Adrenal gland (tissue), 12 donors: Measurements from ENCODE around the gene SRPK2. TPM values are rescaled to one million over a fixed set of nuclear protein-coding genes. Genes with fewer than 3 reads are reported as not detected.

Experiments
- DNase-seq, 7 donors: peaks; one replicate each; pipeline ENCODE4 v3.0.0-alpha.2; 2019 to 2020
- H3K27ac ChIP-seq, 5 donors: fragments of 200-600 bp; sonication (generic) in 4 of 5; 1 replicate in 3 of 5; 2 replicates in 2 of 5; pipeline versions ENCODE4 v1.5.1 to v1.8.0; 2016 to 2020; ENCODE audit warnings: mild to moderate bottlenecking in 1 of 5
- H3K27me3 ChIP-seq: fragments of 200-600 bp; 2 replicates; pipeline ENCODE4 v1.8.0; 2021
- H3K36me3 ChIP-seq, 2 donors: fragments of 200-600 bp; replicated peaks in 1 of 2; 1 replicate in 1 of 2; 2 replicates in 1 of 2; pipeline versions ENCODE4 v1.5.1 to v1.8.0; 2018 to 2022
- H3K4me1 ChIP-seq, 2 donors: fragments of 200-600 bp; replicated peaks in 1 of 2; 1 replicate in 1 of 2; 2 replicates in 1 of 2; pipeline versions ENCODE4 v1.5.1 to v1.8.0; 2018 to 2021
- H3K4me3 ChIP-seq, 4 donors: fragments of 200-600 bp; sonication (generic) in 3 of 4; one replicate each; pipeline ENCODE4 v1.5.1; 2016 to 2018
- H3K9me3 ChIP-seq, 3 donors: fragments of 200-600 bp; sonication (generic) in 1 of 3; replicated peaks in 1 of 3; 1 replicate in 2 of 3; 2 replicates in 1 of 3; pipeline versions ENCODE4 v1.5.1 to v1.8.0; 2016 to 2021
- POLR2A ChIP-seq, 2 donors: fragments of 450-650 bp; IDR thresholded peaks; one replicate each; pipeline ENCODE4 v1.6.1; 2017; ENCODE audit warnings: antibody characterized with exemption in 2 of 2, mild to moderate bottlenecking in 2 of 2, moderate library complexity in 1 of 2
- WGBS, 4 donors: extraction: QIAGEN DNeasy Blood & Tissue Kit in 2 of 4; methylation state at CpG; one replicate each; pipeline versions ENCODE4 v1.1.5 to v1.1.7; 2013 to 2017; 5-methylcytosine and 5-hydroxymethylcytosine counted together
- intact Hi-C, 2 donors: fragments of 100-400 bp; cut with DNase I; formaldehyde crosslinking; loops; one replicate each; pipeline versions ENCODE4 v1.14.1 to v1.15.0; 2022 to 2023
- polyA plus RNA-seq, 3 donors: library from polyadenylated mRNA; stranded (reverse); fragments of 200-250 nt in 2 of 3; fragments of 350-450 nt in 1 of 3; fragmentation: Illumina TruSeq in 1 of 3; extraction: RNeasy Lipid Tissue Mini Kit (QIAGEN cat#74804) in 1 of 3; gene quantifications; one replicate each; pipeline ENCODE4 v1.2.3, GENCODE V29; 2013 to 2014
- small RNA-seq, 2 donors: library from RNA; depleted of rRNA; stranded (forward); fragments of <200 nt; gene quantifications; one replicate each; pipeline ENCODE3, GENCODE V24; 2016
- total RNA-seq, 9 donors: library from RNA; depleted of rRNA in 4 of 9; stranded (reverse); fragments of >200 nt in 4 of 9; fragments of 120-200 nt in 1 of 9; fragmentation: NEBNext Ultra II Directional in 1 of 9; extraction: Animal tissue kit (Norgen Biotek cat#: 25700) in 1 of 9; gene quantifications; one replicate each; pipeline versions ENCODE4 v1.1.0 to v1.2.4, GENCODE V29; 2013 to 2023
- TF ChIP-seq, protein P1 (sequence below), 6 experiments: fragments of 450-650 bp in 4 of 6; fragments of 200-600 bp in 2 of 6; sonication (generic) in 1 of 6; IDR thresholded peaks; 1 replicate in 5 of 6; 2 replicates in 1 of 6; pipeline versions ENCODE4 v1.5.1 to v1.8.0; 2016 to 2021; ENCODE audit warnings: antibody characterized with exemption in 6 of 6, mild to moderate bottlenecking in 2 of 6, moderate library complexity in 1 of 6
- donor health status: healthy with polysubstance abuse.
- donor health status: Bipolar disorder and iron deficiency.
- donor health status: DM: yes; HTN: yes; CAD: no.
- donor health status: DM: no; HTN: no; CAD: no.
- donor health status: DM: no; HTN: no; CAD: no.
- donor health status: DM: yes; HTN: yes; CAD: no.

The SRPK2 gene
- total and polyA plus RNA-seq, 12 donors: 7.3 to 64.7 (median 36.6) TPM

DNA sequence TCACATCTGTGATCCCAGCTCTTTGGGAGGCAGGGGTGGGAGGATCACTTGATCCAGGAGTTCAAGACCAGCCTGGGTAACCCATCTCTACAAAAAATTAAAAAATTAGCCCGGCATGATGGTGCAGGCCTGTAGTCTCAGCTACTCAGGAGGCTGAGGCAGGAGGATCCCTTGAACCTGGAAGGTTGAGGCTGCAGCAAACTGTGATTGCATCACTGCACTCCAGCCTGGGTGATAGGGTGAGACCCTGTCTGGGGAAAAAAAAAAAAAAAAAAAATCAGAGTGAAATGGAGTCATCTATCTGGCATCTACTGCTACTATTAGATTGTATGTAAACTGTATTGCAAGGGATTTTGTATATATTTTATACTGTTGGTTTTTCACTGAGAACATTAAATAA, 315.6 kb downstream of the SRPK2 start:
- intact Hi-C loops: no loop called here
- Histone ChIP-seq H3K9me3 (no peaks in the 10 kb centered on the region), H3K4me3 (no peak overlapping the region), H3K27me3 (no peaks in the 10 kb centered on the region), H3K36me3 (peaks cover 0 to 82% of the 10 kb centered on the region in 2 donors), H3K27ac (no peak overlapping the region), H3K4me1 (no peaks in the 10 kb centered on the region)
- no peak for TF ChIP-seq POLR2A (IDR thresholded peaks at IDR 0.05)
- TF ChIP-seq, protein P1, sequence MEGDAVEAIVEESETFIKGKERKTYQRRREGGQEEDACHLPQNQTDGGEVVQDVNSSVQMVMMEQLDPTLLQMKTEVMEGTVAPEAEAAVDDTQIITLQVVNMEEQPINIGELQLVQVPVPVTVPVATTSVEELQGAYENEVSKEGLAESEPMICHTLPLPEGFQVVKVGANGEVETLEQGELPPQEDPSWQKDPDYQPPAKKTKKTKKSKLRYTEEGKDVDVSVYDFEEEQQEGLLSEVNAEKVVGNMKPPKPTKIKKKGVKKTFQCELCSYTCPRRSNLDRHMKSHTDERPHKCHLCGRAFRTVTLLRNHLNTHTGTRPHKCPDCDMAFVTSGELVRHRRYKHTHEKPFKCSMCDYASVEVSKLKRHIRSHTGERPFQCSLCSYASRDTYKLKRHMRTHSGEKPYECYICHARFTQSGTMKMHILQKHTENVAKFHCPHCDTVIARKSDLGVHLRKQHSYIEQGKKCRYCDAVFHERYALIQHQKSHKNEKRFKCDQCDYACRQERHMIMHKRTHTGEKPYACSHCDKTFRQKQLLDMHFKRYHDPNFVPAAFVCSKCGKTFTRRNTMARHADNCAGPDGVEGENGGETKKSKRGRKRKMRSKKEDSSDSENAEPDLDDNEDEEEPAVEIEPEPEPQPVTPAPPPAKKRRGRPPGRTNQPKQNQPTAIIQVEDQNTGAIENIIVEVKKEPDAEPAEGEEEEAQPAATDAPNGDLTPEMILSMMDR (IDR thresholded peaks at IDR 0.05): no peak
- DNase-seq: no peak
- 93 to 100% (median 97%) methylated on average over 1 of the region's 1 CpG for WGBS, 4 donors

GRCh38 chr7:105068886-105069285, 319.8 kb downstream of the SRPK2 start:
- Histone ChIP-seq H3K27me3 (no peaks in the 10 kb centered on the region), H3K4me3 (no peak overlapping the region), H3K4me1 (peaks cover 0 to 7% of the 10 kb centered on the region in 2 donors), H3K9me3 (no peaks in the 10 kb centered on the region), H3K27ac (no peak overlapping the region), H3K36me3 (peaks cover 0 to 67% of the 10 kb centered on the region in 2 donors)
- TF ChIP-seq, protein P1 (IDR thresholded peaks at IDR 0.05): no peak
- DNase-seq: no peak
- 92 to 97% (median 94%) methylated on average over 1 of the region's 1 CpG for WGBS, 4 donors
- intact Hi-C loops: no loop called here

- no peak overlapping the region for H3K27ac ChIP-seq
- peaks cover 0 to 63% of the 10 kb centered on the region in 2 donors for H3K36me3 ChIP-seq
- 89 to 99% (median 97%) methylated on average over 5 of the region's 5 CpGs for WGBS, 4 donors
- no peak overlapping the region for H3K4me3 ChIP-seq
- no peaks in the 10 kb centered on the region for H3K27me3 ChIP-seq
- H3K9me3 ChIP-seq: no peaks in the 10 kb centered on the region
- no peak for TF ChIP-seq POLR2A (IDR thresholded peaks at IDR 0.05)
- TF ChIP-seq, protein P1 (IDR thresholded peaks at IDR 0.05): no peak
- intact Hi-C loops: no loop called here
- no peak for DNase-seq
- peaks cover 0 to 7% of the 10 kb centered on the region in 2 donors for H3K4me1 ChIP-seq
These were observed 321.0 kb downstream of the SRPK2 start for GRCh38 chr7:105067691-105068090.

Small RNA genes lying within 50 kb of the gene (small RNA-seq; reads per million reads assigned to genes)
- gene AC005070.2 (0 reads per million in 2 donors), gene RNU6-1322P (0 reads per million in 2 donors)

Other genes with a start within 250 kb of the SRPK2 start
- gene PUS7, start 133.3 kb upstream of the SRPK2 start, total RNA-seq: 10 to 100 TPM in 2 of 9 donors, 1 to 10 TPM in 7; 3.0 to 15.3 (median 6.9) TPM
- gene PUS7, start 133.3 kb upstream of the SRPK2 start, polyA plus RNA-seq: 10 to 100 TPM in 1 of 3 donors, 1 to 10 TPM in 2; 2.6 to 14.4 (median 3.5) TPM
- gene RINT1, start 143.3 kb upstream of the SRPK2 start, total RNA-seq: 10 to 100 TPM in 8 of 9 donors, 1 to 10 TPM in 1; 9.8 to 20.2 (median 12.8) TPM
- 10 to 100 TPM; 16.6 to 25.8 (median 20.1) TPM for gene RINT1, start 143.3 kb upstream of the SRPK2 start, polyA plus RNA-seq
- under 1 TPM in 1 of 9 donors, not detected in 8; 0.11 TPM for gene EFCAB10, start 192.6 kb upstream of the SRPK2 start, total RNA-seq
- under 1 TPM in 2 of 3 donors, not detected in 1; 0.10 to 0.27 TPM for gene EFCAB10, start 192.6 kb upstream of the SRPK2 start, polyA plus RNA-seq